Heart left ventricle (tissue), 13 donors: Measurements from ENCODE around the gene SOST.

Source experiments
- POLR2A ChIP-seq, 2 donors: fragments of 450-650 bp; IDR thresholded peaks; one replicate each; pipeline ENCODE4 v1.6.1; 2017; ENCODE audit warnings: antibody characterized with exemption in 2 of 2, mild to moderate bottlenecking in 2 of 2, moderate library complexity in 2 of 2
- TF ChIP-seq, protein P1 (sequence below), 12 donors: fragments of 200-600 bp; sonication (generic) in 4 of 12; IDR thresholded peaks; one replicate each; pipeline versions ENCODE4 v1.5.0 to v1.8.0; 2018 to 2022; ENCODE audit warnings: antibody characterized with exemption in 12 of 12, mild to moderate bottlenecking in 5 of 12
- donor health status: ischemic (EF 13 %, LVEDD 7.1; RV severe dilation, severe dysfunction).
- donor health status: DM: no; HTN: yes; CAD: no.
- donor health status: DM: no; HTN: no; CAD: no.
- donor health status: ischemic (EF 25% LVEDD 6.9; RV normal size, moderate dysfunction).
- donor health status: ischemic (EF 25% LVEDD 5.7; RV mildly dilated, moderate dysfunction).
- donor health status: ischemic (EF 35%, LVEDD 5.7; RV mildly dilated, moderate dysfunction).
- donor health status: nonischemic (EF 11% LVEDD 7.7; RV severe dilation, severe dysfunction).
- donor health status: DM: yes; HTN: yes; CAD: no.
- donor health status: PGD.
- donor health status: ischemic (EF 29% LVEDD 5.4; RV normal size, mild dysfunction).
- donor health status: nonischemic (EF 23%, LVEDD 6.1; RV moderate dilation, normal function).

DNA sequence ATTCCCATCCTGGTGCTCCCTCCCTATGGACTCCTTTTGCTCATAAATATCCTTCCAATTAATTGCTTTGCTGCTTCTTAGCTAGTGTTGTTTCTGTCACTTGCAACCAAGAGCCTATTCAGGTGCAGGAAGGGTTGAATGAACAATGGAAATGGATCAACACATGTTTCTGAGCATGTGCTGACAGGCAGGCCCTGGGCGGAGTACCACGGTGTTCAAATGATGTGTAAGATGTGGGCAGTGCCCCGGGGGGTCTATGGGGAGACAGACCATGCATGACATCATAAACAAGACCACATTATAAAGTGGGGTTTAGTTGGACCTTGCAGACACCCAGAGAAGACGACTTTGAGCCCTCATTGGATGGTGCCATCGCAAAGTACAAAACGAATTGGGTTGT, 48.5 kb downstream of the SOST start:
- TF ChIP-seq POLR2A (IDR thresholded peaks at IDR 0.05): no peak
- TF ChIP-seq, protein P1, sequence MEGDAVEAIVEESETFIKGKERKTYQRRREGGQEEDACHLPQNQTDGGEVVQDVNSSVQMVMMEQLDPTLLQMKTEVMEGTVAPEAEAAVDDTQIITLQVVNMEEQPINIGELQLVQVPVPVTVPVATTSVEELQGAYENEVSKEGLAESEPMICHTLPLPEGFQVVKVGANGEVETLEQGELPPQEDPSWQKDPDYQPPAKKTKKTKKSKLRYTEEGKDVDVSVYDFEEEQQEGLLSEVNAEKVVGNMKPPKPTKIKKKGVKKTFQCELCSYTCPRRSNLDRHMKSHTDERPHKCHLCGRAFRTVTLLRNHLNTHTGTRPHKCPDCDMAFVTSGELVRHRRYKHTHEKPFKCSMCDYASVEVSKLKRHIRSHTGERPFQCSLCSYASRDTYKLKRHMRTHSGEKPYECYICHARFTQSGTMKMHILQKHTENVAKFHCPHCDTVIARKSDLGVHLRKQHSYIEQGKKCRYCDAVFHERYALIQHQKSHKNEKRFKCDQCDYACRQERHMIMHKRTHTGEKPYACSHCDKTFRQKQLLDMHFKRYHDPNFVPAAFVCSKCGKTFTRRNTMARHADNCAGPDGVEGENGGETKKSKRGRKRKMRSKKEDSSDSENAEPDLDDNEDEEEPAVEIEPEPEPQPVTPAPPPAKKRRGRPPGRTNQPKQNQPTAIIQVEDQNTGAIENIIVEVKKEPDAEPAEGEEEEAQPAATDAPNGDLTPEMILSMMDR (IDR thresholded peaks at IDR 0.05): no peak
